Transverse colon (tissue), 4 donors: ENCODE results near the gene MRPL9. TPM values are rescaled to one million over a fixed set of nuclear protein-coding genes. Genes with fewer than 3 reads are reported as not detected.

Experiments used
- DNase-seq: peaks from one replicate; pipeline ENCODE4 v3.0.0-alpha.2; 2019
- H3K27ac ChIP-seq, 4 donors: fragments of 200-600 bp; sonication (generic); 2 replicates each; pipeline ENCODE4 v1.5.1; 2016 to 2018; ENCODE audit warnings: inconsistent platforms in 4 of 4
- H3K27me3 ChIP-seq: fragments of 200-600 bp; sonication (generic); 2 replicates; pipeline ENCODE4 v1.5.1; 2017; ENCODE audit warnings: inconsistent platforms
- H3K36me3 ChIP-seq, 4 donors: fragments of 200-600 bp; sonication (generic); 2 replicates each; pipeline ENCODE4 v1.5.1; 2017 to 2019; ENCODE audit warnings: inconsistent platforms in 4 of 4
- H3K4me1 ChIP-seq, 4 donors: fragments of 200-600 bp; sonication (generic); 2 replicates each; pipeline ENCODE4 v1.5.1; 2017 to 2020; ENCODE audit warnings: inconsistent platforms in 4 of 4
- H3K4me3 ChIP-seq, 4 donors: fragments of 200-600 bp; sonication (generic); 1 replicate in 1 of 4; 2 replicates in 3 of 4; pipeline versions ENCODE4 v1.5.1 to v1.6.1; 2017 to 2019; ENCODE audit warnings: inconsistent platforms in 4 of 4
- H3K9me3 ChIP-seq, 2 donors: fragments of 200-600 bp; sonication (generic); 2 replicates each; pipeline ENCODE4 v1.5.1; 2017 to 2019; ENCODE audit warnings: inconsistent platforms in 2 of 2
- CTCF ChIP-seq, 5 experiments: fragments of 200-600 bp in 3 of 5; fragments of 450-650 bp in 2 of 5; sonication (generic) in 3 of 5; IDR thresholded peaks; 1 replicate in 2 of 5; 2 replicates in 3 of 5; pipeline ENCODE4 v1.5.1; 2016 to 2017; ENCODE audit warnings: antibody characterized with exemption in 5 of 5, inconsistent platforms in 3 of 5, mild to moderate bottlenecking in 2 of 5, moderate library complexity in 1 of 5
- EP300 ChIP-seq: sonication (generic); formaldehyde crosslinking; IDR thresholded peaks from one replicate; pipeline ENCODE4 v1.6.1; 2017; ENCODE audit warnings: antibody characterized with exemption, low read depth
- POLR2A ChIP-seq: fragments of 450-650 bp; IDR thresholded peaks from one replicate; pipeline ENCODE4 v1.6.1; 2016; ENCODE audit warnings: antibody characterized with exemption, mild to moderate bottlenecking, moderate library complexity
- POLR2AphosphoS5 ChIP-seq, 3 donors: sonication (generic); formaldehyde crosslinking; IDR thresholded peaks; one replicate each; pipeline ENCODE4 v1.6.1; 2016; ENCODE audit warnings: antibody characterized with exemption in 3 of 3
- WGBS, 2 donors: methylation state at CpG; one replicate each; pipeline ENCODE4 v1.1.5; 2018; ENCODE audit warnings: low coverage in 1 of 2; 5-methylcytosine and 5-hydroxymethylcytosine counted together
- in situ Hi-C, 4 donors: fragments of 200-750 bp; cut with MboI; loops; one replicate each; pipeline versions ENCODE4 v1.15.0 to v1.15.1; 2017; ENCODE audit warnings: low sequenced_read_pairs in 3 of 4, low pct_ligation_motif_present in 1 of 4, low pct_unique_long_range_greater_than_20kb in 1 of 4
- intact Hi-C: fragments of 100-400 bp; cut with DNase I; formaldehyde crosslinking; loops from one replicate; pipeline ENCODE4 v1.15.1; 2023; ENCODE audit warnings: low total_unique reads
- total RNA-seq, 4 donors: library from RNA; depleted of rRNA; stranded (reverse); fragments of >200 nt; gene quantifications; one replicate each; pipeline ENCODE4 v1.1.0, GENCODE V29; 2016

MRPL9 gene
- total RNA-seq, 4 donors from 2014 or later, result 20.2 to 138 (median 40.1) TPM

- in situ Hi-C loops (no loop called here), intact Hi-C loops (no loop called here)
- no peaks in the 10 kb centered on the region for H3K9me3 ChIP-seq
Measured at GRCh38 chr1:151807766-151808165, 44.5 kb upstream of the MRPL9 start.

DNA sequence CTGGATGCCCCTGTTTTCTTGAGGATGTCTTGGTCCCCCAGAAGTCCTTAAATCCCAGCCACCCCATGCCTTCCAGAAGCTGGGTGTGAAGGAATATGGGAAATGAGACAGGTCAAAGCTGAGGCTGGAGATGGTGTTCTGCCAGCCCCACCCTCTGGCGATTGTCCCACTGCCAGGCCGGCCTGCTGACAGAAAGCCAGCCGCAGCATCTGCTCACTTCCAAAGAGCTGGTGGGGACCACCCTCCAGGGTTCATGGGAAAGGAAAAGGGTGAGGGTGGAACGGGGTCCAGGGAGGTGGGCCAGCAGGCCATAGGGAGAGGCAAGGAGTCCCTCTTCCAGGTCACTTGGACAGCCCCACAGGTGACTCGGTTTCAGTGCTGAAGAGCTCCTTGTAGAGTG is 43.8 kb upstream of the MRPL9 start:
- intact Hi-C loops, result no loop called here
- in situ Hi-C loops, result no loop called here
- WGBS, 2 donors, result 70% methylated on average over 5 of the region's 5 CpGs; no CpG with 5 or more reads in 1 of the 2 donors
- H3K27me3 ChIP-seq, result peaks cover under 1% of the 10 kb centered on the region
- TF ChIP-seq POLR2A (no peak), EP300 (no peak), CTCF (IDR thresholded peaks at IDR 0.05) (no peak), POLR2AphosphoS5 (IDR thresholded peaks at IDR 0.05) (no peak)
- H3K4me3 ChIP-seq, result no peak overlapping the region
- no peaks in the 10 kb centered on the region for H3K36me3 ChIP-seq
- no peak overlapping the region for H3K27ac ChIP-seq
- no peaks in the 10 kb centered on the region for H3K4me1 ChIP-seq
- H3K9me3 ChIP-seq, result no peaks in the 10 kb centered on the region
- DNase-seq, result no peak

More at GRCh38 chr1:151807766-151808165, 44.5 kb upstream of the MRPL9 start:
- Histone ChIP-seq H3K4me1 (no peaks in the 10 kb centered on the region), H3K4me3 (no peak overlapping the region), H3K27me3 (no peaks in the 10 kb centered on the region), H3K36me3 (no peaks in the 10 kb centered on the region), H3K27ac (no peak overlapping the region)
- TF ChIP-seq POLR2A, result no peak
- no peak for TF ChIP-seq POLR2AphosphoS5 (IDR thresholded peaks at IDR 0.05)
- TF ChIP-seq CTCF (IDR thresholded peaks at IDR 0.05), result no peak
- TF ChIP-seq EP300, result no peak
- WGBS, 2 donors, result 76% methylated on average over 1 of the region's 1 CpG; no CpG with 5 or more reads in 1 of the 2 donors
- no peak for DNase-seq

DNA sequence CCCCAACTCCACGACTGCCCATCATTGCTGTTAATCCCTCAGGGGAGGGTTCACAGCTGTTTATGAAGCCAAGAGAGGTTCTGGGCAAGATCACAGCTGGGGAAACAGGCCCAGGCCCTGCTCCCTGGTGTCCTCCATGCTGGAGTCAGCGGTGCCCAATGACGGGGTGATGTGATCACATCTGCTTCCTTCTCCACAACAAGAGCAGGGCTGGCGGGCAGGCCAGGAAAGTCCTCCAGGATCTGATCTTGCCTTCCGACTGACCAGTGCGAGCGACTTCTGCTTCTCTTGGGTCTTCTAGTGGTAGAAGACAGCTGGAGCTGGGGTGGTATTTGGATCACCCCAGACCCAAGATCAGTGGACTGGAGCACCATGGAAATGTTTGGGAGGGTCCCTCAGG is 42.9 kb upstream of the MRPL9 start:
- no peak for TF ChIP-seq CTCF (IDR thresholded peaks at IDR 0.05)
- TF ChIP-seq EP300, result no peak
- TF ChIP-seq POLR2A, result no peak
- no peak for TF ChIP-seq POLR2AphosphoS5 (IDR thresholded peaks at IDR 0.05)
- intact Hi-C loops, result no loop called here

GRCh38 chr1:151805066-151805820 is 41.9 kb upstream of the MRPL9 start, which contains the start of gene LINGO4:
TSS of gene LINGO4 (minus strand) at chr1:151805419. CDS start at chr1:151802704, 2,715 bp downstream.
- in situ Hi-C loops (no loop called here), intact Hi-C loops (no loop called here)
- Histone ChIP-seq H3K9me3 (no peaks in the 10 kb centered on the region), H3K4me3 (no peak within 1 kb of the TSS), H3K27me3 (peaks cover 3% of the 10 kb centered on the region), H3K36me3 (no peaks in the 10 kb centered on the region), H3K4me1 (no peaks in the 10 kb centered on the region), H3K27ac (no peak within 1 kb of the TSS)
- no peak for DNase-seq
- TF ChIP-seq POLR2A, result no peak
- no peak for TF ChIP-seq POLR2AphosphoS5 (IDR thresholded peaks at IDR 0.05)
- no peak for TF ChIP-seq EP300
- TF ChIP-seq CTCF (IDR thresholded peaks at IDR 0.05), result no peak
- WGBS, 2 donors, result 40 to 57% methylated on average over 1 to 12 of the region's 12 CpGs

More for the DNA sequence above, 42.9 kb upstream of the MRPL9 start:
- 57 to 68% methylated on average over 1 to 7 of the region's 7 CpGs for WGBS, 2 donors
- Histone ChIP-seq H3K4me3 (no peak overlapping the region), H3K9me3 (no peaks in the 10 kb centered on the region), H3K36me3 (no peaks in the 10 kb centered on the region), H3K27me3 (peaks cover 3% of the 10 kb centered on the region), H3K27ac (no peak overlapping the region), H3K4me1 (no peaks in the 10 kb centered on the region)
- DNase-seq, result no peak
- in situ Hi-C loops, result no loop called here
